HT-29 (cell line): ENCODE results near the gene AKAP8. TPM values are rescaled to one million over a fixed set of nuclear protein-coding genes. Genes with fewer than 3 reads are reported as not detected.
A peak's percentile ranks its signal among the peaks of the same experiment; 100 is the strongest.
"Not testable (repeated sequence)": the region's sequence is repeated elsewhere in the genome, so short reads cannot be mapped to it uniquely, and the experiment has no call there.

ENCODE experiments used
- DNase-seq: peaks from one replicate; pipeline ENCODE4 v3.0.0-alpha.2; 2015; ENCODE audit warnings: low spot score
- total RNA-seq: library from RNA; depleted of rRNA; stranded (reverse); fragments of >200 nt; shearing (Covaris generic); gene quantifications from 2 replicates; pipeline ENCODE4 v1.2.3, GENCODE V29; 2014

The AKAP8 gene
- total RNA-seq, 1 experiment from 2014 or later, result 41.7 TPM

DNA sequence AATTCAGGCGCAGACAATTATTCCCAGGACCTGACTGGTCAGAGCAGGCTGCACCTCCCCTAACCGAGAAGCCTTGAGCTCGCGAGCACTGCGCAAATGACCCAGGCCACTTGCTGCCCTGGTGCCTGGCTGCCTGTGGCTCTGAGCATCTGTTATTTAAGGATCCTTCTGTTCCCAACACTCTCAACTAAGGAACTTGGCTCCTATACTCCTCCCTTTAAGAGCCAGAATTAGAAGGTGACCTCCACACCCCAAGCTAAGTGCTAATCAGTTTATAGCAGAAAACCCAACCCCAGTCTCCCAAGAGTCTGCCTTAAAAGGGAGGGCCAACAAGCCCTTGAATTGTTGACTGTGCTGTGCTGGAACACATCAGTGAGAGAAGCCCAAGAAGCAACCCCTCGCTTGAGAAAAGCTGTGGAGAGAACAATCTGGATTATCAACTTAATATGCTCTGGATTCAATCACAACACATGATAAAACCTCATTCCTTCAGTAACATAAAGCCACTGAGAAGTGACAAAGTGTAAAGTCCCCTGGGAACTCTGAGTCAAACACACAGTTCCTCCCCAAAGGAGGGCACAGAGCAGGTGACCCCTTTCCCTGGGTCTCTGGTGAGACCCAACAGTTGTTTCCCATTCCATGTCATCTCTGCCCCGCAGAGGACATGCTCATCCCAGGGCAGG, 24.7 kb upstream of the AKAP8 start:
- DNase-seq, result no peak

DNA sequence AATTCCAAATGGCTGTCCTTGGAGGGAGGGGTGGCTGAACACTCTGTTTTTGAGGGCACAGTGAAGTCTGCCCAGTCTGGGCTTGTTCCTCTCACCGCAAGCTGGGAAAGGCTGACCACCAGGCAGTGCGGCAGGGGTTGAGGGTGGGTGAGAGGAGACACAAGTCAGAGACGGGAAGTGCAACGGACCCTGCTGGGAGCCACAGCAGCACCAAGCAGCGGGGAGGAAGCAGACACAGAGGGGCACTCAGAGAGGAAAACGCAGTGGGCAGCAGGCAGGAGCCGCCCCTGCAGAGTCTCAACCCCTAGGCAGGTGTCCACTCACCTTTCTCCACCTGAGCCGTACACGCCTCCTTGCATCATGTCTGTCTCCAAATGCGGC, 23.6 kb upstream of the AKAP8 start:
- no peak for DNase-seq

- no peak for DNase-seq
These were observed 23.0 kb upstream of the AKAP8 start for GRCh38 chr19:15402411-15403150.

- DNase-seq, result no peak
These were observed 21.8 kb upstream of the AKAP8 start for GRCh38 chr19:15401397-15401710.

- DNase-seq, result no peak
These were observed 21.2 kb upstream of the AKAP8 start for GRCh38 chr19:15400521-15401396.

DNA sequence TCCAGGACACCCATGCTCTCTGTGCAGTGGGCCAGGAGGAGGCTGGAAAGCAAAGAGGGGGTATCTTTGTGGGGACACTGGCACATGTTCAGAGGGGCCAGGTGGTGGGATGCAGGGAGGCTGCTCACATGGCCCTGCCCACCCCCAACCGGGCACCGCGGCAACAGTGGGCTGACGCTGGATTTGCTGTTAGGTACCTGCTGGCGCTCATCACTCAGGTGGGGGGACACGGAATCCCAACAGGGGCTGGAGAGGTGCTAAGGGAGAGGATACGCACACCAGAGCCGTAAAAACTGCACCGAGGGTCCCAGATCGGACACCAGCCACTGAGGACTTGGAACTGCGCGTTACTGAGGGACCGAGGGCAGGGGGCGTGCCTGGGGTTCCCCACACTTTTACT, 20.0 kb upstream of the AKAP8 start:
- DNase-seq, result no peak

- DNase-seq, result no peak
These were observed 19.6 kb upstream of the AKAP8 start for GRCh38 chr19:15399234-15399515.

DNA sequence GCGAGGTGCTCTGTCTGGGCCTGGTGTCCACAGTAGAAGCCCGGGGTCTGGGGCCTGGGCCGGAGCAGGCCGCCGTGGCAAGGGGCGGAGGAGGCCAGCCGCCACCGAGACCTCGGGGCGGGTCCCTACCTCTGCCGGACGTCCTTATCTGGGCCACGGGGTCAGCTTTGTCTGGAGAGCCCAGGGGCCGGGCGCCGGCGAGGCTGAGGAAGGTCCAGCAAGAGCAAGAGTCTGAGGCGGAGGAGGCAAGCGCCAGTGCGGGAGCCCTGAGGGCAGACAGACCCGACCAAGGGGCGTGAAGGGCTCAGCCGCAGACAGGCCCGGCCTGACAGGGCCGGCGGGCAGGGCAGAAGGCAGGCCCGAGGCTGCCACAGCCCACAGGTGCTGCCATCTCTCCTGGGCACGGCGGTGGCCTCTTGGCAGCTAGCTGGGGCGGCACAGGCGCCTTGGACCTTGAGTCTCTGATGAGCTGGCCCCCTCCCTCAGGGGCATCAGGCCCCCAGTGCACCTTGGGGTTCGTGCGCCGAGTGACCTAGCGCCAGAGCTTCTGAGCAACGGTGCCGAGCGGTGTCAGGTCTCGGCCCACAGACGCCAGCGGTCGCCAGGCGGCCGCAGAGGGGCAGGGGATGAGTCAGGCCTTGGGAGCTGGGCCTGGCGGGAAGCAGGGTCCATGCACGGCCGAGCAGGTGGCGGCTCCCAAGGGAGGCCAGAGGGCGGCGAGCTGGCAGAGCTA, 19.1 kb upstream of the AKAP8 start:
- no peak for DNase-seq

- DNase-seq, result no peak
These were observed 18.2 kb upstream of the AKAP8 start for GRCh38 chr19:15397782-15398181.

- DNase-seq, result no peak
These were observed 17.6 kb upstream of the AKAP8 start for GRCh38 chr19:15397236-15397635.

- no peak for DNase-seq
These were observed 16.8 kb upstream of the AKAP8 start for GRCh38 chr19:15396436-15396835.

GRCh38 chr19:15395251-15395650, 15.7 kb upstream of the AKAP8 start:
- DNase-seq, result not testable (repeated sequence)

- DNase-seq, result no peak
These were observed 14.8 kb upstream of the AKAP8 start for GRCh38 chr19:15394426-15394825.

DNA sequence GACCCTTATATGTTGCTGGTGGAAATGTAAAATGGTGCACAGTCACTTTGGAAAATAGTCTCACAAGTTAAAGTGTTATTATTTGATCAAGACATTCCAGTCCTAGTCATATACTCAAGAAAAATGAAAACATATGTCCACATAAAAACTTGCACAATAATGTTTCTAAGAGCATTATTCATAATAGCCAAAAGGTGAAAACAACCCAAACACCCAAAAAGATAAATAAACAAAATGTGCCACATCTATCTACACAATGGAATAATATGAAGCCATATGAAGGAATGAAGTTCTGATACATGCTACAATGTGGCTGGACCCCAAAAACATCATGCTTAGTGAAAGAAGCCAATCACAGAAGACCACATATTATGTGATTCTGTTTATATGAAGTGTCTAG, 14.4 kb upstream of the AKAP8 start:
- no peak for DNase-seq

DNA sequence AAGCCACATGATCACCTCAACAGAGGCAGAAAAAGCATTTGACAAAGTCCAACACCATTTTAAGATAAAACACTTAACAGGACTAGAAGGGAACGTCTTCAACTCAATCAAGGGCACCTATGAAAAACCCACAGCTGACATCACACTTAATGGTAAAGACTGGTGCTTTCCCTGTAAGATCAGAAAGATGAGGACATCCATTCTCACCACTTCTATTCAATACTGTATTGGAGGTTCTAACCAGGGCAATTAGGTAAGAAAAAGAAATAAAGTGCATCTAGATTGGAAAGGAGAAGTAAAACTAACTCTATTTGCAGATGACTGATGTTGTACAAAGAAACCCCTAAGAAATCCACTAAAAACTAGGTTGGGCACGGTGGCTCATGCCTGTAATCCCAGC, 11.2 kb upstream of the AKAP8 start:
- DNase-seq, result no peak

DNA sequence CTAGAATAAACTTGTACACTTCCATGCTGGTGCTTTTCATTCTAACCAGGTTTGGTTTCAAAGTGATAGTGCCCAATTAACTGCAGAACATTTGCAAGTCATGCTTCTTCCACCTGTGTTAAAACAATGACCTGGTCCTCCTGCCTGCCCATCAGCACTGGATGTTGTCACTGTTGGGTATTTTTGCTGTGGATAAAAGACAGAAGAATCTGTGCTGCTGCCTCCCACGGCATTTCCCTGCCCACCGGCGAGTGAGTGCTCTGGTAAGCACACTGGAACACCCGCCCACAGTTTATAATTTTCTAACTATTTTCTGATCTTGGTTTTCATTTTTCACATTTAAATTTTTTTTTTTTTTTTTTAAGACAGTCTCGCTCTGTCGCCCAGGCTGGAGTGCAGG, 2.3 kb upstream of the AKAP8 start:
- DNase-seq, result no peak

- no peak for DNase-seq
These were observed 1.8 kb upstream of the AKAP8 start for GRCh38 chr19:15381429-15381828.

DNA sequence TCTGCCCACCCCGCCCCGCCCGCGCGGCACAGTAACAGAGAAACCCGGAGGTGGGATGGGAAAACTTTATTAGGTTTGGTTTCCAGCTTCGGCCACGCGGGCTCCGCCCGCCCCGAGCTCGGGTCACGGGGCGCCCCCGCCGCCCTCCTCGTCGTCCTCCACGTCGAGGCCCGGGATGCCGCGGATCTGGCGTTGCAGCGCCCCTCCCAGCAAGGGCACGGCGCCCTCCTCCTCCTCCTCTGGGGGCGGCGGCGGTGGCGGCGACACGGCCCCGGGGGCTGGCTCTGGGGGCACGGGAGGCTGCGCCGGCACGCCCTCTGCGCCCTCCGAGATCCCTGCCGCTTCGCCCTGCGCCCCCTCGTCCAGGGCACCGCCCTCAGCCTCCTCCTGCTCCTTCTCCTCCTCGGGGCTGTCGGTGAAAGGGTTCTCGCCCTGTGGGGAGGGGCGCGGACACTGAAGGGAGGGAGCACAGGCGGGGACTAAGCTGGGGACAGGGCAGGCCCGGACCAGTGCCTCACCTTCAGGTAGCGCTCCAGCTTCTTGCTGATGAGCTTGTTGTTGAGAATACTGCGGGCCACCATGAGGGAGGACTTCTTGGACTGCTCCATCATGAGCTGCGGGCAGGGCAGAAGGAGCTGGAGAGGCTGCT, 536 bp upstream of the AKAP8 start:
- DNase-seq, result peak; percentile 66

GRCh38 chr19:15378534-15379082, 979 bp downstream of the AKAP8 start:
- peak; percentile 62 for DNase-seq

GRCh38 chr19:15374796-15375440, 4.7 kb downstream of the AKAP8 start:
- DNase-seq, result no peak
